AG09319 (cell line): Measurements from ENCODE around the gene MICAL3.

Experiments
- DNase-seq: peaks from one replicate; pipeline ENCODE4 v3.0.0-alpha.2; 2010; ENCODE audit warnings: low read depth; ENCODE audit errors: extremely low read depth
- TF ChIP-seq, protein P1 (sequence below): IDR thresholded peaks from 2 replicates; pipeline ENCODE4 v1.5.1; 2011; ENCODE audit warnings: low read depth, mild to moderate bottlenecking, inconsistent platforms, low read length, moderate library complexity

Gene MICAL3

DNA sequence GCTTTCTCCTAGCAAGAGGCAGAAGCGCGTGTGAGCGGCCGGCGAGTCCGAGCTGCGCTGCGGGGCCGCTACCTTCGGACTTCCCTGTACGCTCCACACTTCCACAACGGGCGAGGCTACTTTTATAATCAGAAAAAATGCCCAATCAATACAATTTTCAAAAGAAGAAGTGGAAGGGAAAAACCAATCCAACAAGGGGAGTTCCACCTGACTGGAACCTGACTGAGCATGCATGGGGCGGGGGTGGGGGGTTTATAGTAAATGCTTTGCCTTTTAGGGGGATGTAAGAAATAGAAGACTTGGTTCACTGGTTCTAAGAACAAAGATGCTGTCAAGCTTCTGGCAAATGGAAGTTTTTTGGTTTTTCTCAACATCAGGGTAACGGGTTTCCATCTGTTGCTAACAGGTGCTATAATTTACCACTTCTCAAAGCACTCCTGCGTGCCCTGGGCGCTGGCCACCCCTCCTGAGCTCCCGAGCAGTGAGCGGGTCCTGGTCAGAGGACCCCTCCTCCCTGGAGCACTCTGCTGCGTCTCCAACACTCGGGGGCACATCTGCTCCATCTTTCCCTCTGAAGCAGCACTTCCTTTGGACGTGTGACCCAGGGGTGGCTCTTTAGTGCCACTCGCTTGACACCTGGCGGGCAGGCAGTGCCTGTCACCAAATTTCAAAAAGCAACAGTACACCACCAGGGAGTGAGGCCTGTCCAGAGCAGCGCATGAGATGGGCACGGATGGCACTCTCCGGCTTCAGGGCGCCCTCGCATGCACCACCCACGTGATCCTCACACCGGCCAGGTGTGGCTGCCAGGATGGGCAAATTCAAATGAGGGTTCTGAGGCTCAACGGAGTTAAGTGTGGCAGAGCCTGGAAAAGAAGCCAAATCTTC, 228.5 kb downstream of the MICAL3 start:
- no peak for DNase-seq
- TF ChIP-seq, protein P1, sequence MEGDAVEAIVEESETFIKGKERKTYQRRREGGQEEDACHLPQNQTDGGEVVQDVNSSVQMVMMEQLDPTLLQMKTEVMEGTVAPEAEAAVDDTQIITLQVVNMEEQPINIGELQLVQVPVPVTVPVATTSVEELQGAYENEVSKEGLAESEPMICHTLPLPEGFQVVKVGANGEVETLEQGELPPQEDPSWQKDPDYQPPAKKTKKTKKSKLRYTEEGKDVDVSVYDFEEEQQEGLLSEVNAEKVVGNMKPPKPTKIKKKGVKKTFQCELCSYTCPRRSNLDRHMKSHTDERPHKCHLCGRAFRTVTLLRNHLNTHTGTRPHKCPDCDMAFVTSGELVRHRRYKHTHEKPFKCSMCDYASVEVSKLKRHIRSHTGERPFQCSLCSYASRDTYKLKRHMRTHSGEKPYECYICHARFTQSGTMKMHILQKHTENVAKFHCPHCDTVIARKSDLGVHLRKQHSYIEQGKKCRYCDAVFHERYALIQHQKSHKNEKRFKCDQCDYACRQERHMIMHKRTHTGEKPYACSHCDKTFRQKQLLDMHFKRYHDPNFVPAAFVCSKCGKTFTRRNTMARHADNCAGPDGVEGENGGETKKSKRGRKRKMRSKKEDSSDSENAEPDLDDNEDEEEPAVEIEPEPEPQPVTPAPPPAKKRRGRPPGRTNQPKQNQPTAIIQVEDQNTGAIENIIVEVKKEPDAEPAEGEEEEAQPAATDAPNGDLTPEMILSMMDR, result no peak

DNA sequence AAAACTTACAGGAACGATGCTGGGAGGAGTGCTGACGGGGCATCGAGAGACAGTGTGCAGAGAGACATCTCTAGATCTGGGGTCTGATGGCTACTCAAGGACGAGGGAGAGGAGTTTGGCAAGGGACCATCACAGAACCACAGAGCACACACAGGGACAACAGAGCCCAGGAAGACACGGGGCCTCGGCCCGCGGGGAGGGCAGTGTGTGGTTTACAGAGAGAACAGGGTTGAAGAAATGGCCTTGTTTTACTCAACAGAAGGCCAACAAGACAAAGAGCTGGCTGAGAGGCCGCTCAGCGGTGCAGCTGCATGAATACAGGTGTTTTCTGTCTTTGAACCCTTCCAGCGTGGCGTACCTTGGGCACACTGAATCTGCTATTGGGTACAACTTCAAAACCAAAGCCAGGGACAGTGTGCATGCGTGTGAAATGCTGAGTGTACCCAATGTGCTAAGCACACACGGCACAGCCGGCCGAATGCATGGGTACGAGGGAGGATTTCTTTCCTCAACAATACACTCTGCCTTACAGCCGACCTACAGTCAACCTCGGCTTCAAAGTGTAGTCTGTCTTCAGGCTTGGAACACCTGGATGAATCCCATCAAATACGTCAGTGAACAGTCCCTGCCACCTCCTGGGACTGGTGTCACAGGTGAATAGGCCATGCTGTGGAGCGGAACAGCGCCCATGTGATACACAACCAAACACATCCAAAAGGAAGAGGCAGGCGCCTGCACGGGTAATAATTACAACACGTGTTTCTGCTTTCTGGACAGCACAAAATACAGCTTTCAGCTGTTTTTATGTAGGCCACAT, 229.4 kb downstream of the MICAL3 start:
- TF ChIP-seq, protein P1, result no peak
- DNase-seq, result no peak

DNA sequence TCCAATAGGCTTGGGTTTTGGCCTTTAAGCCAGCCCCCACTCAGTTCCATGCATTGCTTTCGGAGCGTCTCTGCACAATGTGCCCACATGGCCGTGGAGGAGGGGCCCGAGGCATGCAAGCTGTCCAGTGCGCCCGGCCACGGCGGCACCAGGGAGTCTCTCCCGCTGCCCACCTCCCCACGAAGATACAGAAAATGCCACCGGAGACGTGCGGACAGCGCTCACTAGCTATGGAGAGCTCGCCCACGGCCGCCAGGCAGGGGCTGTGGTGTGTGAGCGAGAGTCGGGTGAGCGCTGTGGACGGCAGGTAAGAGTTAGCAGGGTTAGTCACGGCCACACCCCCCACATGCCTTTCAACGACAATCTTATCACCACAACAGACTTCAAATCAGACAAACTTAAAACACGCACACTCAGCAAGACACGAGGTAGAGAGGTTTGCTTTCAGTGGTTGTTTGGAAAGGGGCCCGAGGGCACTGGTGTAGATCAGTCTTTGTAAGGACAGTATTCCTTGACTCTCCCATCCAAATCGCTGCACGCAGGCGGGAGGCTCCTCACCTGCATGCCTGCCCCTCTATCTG, 231.4 kb downstream of the MICAL3 start:
- TF ChIP-seq, protein P1, result no peak
- no peak for DNase-seq

DNA sequence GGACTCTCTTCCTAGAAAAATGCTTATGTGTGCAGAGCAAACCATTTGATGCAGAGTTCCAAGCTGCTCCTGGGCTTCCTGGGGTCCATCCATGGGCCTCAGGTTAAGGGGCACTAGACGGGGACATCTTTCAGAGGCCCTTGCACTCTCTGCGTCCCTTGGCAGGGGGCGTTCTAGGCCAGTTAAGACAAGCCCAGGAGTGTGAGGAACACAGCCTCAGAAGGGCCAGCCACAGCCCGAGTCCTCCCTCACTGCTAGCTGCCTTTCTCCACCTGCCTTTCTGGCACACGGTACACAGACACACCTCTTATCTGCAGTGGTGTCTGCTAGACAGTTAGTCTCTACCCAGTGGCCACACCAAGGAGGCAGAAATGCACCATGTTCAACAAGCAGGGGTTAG, 232.1 kb downstream of the MICAL3 start:
- TF ChIP-seq, protein P1, result no peak
- DNase-seq, result no peak

DNA sequence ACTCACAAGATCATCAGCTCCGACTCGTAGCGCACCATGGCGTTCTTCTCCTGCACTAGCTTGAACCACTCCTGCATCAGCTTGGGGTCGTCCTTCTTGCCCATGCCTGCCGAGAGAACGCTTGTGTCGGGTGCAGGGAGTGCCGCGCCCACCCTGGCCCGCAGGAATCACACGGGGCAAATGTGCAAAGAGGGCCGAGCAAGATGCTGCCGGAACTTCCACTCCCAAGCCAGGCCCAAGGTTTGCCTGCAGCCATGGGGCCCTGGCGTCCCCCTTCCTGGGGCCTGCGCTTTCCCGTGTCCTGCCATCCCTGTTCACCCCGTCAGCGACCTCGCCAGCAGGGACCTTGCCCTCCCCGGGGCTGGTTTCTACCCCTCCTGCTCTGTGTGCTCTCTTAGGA, 233.2 kb downstream of the MICAL3 start:
- no peak for DNase-seq
- TF ChIP-seq, protein P1, result no peak

DNA sequence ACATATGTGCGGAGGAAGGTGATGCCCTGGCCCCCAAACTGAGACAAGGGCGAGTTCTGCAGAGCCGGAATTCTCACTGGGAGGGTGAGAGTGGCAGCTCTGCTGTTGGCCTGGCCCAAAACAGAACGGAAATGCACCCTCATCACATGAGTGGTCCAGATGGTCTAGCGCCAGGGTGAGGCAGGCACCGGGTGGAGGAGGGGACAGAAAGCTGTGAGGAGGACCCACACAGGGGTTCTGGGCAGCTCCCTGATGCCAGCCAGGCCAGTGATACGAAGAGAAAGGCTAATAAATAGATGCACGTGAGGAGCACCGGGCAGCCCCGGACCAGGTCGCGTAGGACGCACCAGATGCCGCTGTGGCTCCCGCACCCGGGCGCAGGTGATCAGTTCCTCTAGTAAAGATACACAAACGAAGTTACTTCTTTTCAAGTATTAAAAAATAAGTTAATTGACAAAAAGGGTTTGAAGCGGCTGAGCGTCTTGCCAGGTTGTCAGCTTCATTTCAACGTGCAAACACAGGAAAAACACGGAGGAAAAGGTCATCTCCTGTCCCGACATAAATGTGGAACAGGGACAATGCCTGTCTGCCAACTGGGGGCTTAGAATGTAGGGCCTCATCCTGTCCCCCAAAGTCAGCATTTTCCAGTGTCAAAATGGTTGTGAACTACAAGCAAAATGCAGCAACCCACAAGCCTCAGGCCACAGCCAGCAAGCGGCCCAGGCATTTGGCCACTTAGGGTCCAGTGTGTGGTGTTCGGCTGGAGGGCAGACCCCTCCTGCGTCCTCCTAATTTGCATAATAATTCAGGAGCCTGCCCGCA, 234.8 kb downstream of the MICAL3 start:
- DNase-seq, result no peak
- TF ChIP-seq, protein P1, result no peak
